ENCODE measurements around the gene ERN2.

The ERN2 gene

DNA sequence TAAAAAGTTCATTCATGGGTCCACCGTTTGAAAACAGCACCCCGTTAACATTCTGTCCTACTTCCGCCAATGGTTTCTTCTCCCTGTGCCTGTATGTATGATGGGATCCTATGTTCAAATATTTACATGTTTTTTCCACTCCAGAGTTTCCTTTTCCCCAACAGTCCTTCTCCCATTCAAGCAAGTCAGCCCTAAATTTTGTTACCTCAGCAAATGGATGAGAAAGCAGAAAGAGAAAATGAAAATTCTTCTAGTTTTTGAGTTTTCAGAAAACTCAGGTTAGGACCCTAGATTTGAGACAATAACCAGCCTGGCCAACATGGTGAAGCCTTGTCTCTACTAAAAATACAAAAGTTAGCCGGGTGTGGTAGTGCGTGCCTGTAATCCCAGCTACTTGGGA lies 3.5 kb upstream of the ERN2 start:
- no peak for DNase-seq

DNA sequence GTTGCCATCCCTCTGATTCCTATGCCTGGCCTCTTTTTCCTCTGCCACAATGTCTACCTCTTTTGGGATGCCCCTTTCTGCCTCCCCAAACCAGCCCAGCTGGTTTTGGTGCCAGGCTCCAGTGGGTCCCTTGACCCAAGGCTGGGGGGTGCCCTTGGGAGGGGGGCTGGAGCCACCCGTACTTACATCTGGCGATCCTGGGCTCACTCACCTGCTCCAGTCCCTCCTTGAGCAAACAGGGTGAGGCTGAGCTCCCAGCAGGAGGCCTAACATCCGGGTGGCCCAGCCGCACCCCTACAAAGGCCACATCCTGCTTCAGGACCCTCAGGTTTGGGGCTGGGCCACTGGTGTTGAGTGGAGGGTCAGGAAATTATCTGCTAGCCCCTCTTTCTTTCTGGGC lies 1.2 kb downstream of the ERN2 start:
- no peak for DNase-seq

DNA sequence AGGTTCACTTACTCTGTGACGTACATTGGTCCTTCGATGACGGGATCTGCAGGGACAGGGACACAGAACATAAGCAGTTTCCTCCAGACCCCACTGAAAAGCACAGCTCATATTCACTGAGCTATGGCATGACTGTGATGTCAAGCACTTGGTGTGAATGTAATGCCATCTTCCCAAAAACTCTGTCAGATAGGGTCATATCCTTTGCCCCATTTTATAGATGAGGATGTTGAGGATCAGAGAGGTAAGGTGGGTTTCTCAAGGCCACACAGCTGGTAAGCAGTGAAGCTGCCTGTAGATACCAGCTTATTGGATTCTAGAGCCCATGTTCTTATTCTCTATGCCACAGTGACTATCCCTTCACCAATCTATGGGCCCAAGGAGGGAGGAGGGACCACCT lies 2.5 kb downstream of the ERN2 start:
- DNase-seq = no peak

DNA sequence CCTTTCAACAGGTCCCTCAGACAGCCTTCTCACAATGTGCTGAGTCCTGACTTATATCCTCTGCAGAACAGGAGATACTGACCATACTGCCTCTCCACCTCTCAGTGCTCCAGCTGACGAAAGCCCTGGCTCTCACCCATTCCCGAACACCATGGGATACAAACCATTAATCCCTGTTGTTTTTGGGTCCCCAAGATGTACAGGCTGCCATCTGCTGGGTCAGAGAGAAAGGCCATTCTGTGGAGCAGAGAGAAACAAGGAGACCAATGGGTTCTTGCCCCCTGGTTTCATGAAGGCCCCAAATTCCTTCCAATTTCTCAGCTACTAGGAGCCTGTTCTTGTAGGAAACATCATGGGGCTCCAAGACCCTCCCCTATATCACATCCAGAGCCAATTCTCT lies 3.0 kb downstream of the ERN2 start:
- DNase-seq = no peak

DNA sequence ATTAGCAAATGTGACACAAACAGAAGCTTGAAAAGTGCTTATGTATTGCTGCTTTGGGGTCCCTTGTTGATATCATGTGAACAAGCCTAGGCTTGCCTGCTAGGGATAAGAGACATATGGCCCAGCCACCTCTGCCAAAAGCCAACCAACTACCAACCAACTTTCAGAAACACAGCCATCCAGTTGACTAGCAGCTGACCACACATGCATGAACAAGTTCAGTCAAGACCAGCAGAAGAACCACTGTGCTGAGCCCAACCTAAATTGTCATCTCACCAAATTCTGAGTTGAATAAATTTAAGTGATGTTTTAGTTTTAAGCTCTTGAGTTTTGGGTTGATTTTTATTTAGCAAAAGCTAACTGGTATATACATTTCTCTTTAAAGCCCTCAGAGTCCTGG lies 3.5 kb downstream of the ERN2 start:
- no peak for DNase-seq

DNA sequence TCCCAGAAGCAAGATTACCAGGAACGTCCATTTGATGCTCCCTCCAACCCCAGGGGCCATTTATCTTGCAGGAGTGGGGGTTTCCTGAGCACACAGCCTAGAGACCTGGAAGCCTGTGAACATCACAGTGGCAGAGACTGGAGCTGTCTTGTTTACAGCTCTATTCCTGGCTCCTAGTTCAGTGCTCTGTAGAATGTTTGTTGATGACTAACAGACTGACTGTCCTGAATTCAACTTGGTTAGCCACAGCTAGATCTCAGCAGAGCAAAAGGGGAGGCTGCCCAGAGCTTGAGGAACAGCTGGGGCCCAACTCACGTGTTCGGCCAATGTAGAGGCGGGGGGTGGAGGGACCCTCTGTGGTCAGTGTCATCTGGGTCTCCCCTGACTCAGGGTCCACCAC lies 6.6 kb downstream of the ERN2 start:
- DNase-seq = no peak

DNA sequence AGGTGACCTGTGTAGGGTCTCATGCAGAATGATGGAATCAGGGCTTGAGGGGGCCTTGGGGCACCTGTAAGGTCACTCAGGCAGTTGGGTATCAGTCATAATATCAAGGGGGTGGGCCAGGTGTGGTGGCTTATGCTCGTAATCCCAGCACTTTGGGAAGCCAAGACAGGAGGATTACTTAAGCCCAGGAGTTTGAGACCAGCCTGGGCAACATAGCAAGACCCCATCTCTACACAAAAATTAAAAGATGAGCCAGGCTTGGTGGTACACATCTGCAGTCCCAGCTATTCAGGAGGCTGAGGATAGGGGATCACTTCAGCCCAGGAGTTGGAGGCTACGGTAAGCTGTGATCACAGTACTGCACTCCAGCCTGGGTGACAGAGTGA lies 7.5 kb downstream of the ERN2 start:
- no peak for DNase-seq

DNA sequence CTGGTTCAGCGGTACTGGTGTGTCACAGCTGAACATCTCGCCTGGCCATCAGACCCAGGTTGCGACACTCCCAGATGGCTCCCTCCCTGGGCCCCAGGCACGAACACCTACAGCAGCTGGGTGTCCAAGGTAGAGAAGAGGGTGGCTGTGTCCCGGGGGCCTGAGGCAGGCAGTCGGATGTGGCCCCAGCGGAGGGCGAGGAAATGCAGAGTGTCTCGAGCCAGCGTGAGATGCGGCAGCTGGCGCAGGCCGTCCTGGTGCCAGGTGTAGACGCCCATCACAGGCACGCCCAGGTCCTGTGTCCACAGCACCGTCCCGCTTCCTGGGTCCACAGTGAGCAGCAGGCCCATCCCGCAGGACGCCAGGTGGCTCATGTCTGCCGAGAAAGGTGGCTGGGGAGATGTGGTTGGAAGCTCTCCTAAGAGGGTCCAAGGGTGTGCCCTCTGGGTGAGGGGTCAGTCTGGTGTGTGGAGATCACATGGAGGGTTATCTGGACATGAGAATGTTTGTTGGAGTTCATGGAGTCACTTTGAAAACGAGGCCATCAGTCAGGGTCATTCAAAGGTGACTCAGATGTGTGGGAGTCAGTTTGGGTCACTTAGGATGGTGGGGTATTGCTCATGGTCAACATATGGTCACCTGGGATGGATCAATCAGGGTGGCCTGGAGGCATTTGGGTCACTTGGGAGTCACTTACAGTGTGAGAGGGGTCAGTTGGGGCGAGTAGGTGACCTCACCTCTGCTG lies 8.1 kb downstream of the ERN2 start:
- DNase-seq = no peak

DNA sequence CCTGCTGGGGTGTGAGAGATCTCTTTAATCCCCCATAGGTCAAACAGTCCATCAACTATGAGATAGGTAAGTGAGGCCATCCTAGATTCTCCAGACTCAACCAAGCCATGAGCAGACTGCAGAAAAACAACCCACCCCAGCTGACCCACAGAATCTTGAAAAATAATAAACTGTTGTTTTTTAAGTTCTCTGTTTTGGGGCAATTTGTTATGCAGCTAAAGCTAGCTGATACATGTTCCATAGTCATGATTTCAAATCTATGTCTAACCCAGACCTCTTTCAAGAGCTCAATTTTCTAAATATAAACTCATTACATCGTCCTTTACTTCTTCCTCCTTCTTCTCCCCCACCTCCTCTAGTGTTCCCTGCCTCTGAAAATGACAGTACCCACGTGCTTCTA lies 10.1 kb downstream of the ERN2 start:
- no peak for DNase-seq

DNA sequence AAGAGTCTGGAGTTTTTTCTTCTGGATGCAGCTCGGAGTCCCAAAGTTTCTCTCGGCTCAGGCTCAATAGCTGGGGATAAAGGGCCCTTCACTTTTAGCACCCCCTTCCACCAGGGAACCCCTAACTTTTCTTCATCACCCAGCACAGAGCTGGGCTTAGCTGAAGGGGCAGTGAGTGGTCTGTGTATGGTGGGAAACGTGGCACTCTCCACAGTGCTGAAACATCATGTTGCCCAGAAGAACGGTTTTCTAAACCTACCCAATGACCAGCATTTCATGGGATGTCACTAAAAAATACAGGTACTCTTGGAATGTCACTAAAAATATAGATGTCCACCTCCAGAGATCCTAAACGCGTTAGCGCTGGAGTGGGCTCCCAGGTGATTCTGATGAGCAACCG lies 12.0 kb downstream of the ERN2 start:
- DNase-seq = no peak

DNA sequence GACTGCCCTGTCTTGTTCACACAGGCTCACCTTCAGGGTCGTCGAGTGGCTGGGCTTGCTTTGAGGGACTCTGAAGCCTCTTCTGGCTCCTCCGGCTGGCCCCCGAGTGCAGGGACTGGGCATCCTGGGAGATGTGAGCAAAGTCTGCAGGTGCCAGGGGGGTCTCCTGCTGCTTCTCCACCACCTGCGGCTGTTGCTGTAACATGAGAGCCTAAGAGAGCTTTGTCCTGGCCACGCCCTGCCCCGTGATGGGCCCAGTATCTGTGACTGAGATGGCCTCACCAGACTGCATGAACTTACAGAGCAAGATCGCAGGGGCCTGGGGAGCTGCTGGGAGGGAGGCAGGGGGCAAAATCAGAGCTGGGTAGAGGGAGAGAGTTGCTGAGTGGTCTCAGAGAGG lies 12.5 kb downstream of the ERN2 start:
- no peak for DNase-seq

DNA sequence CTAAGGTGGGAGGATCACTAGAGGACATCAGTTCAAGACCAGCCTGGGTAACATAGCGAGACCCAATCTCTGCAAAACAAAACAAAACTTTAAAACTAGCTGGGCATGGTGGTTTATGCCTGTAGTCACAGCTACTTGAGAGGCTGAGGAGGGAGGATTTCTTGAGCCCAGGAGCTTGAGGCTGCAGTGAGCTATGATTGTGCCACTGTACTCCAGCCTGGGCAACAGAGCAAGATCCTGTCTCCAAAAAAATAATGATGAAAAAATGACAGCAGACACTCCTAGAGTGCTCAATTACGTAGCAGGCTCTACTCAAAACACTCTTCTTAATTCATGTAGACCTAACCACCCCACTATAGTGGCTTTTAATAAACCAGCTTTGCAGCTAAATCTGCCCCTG lies 12.9 kb downstream of the ERN2 start:
- DNase-seq = no peak

DNA sequence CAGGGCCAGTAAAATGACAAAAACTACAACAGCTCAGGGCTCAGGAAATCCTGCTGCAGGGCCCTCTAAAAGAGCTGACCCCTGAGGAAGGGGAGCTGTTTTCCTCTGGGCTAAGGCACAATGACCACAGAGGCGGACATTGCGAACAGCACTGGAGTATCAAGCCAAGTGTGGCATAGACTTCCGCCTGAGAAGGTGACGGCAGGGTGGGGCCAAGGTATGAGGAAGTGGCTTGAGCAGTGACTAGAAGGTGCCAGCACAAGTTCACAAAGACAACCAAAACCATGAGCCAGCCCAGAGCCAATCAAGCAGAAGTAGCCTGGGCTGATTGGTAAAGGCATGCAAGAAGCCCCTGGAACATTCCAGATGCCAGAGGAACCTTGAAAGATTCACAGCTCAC lies 13.9 kb downstream of the ERN2 start:
- DNase-seq = no peak

DNA sequence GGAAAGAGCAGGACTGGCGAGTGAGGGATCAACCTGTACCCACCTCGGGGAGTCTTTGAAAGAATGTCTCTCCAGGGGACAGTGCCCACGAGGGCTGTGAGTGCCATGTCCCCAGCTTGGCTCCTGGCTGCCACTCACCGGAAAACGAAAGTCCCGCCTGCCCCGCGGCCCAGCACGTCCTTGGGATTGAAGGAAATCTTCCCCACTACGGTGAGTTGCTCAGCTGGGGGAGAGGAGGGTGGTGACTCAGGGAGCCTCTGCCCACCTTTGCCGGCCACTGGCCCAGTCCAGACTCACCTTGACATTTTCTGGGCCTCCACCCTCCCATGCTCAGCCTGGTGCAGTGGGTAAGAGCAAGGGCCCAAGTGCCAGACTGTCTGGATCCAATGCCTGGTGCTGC lies 17.3 kb downstream of the ERN2 start:
- no peak for DNase-seq

DNA sequence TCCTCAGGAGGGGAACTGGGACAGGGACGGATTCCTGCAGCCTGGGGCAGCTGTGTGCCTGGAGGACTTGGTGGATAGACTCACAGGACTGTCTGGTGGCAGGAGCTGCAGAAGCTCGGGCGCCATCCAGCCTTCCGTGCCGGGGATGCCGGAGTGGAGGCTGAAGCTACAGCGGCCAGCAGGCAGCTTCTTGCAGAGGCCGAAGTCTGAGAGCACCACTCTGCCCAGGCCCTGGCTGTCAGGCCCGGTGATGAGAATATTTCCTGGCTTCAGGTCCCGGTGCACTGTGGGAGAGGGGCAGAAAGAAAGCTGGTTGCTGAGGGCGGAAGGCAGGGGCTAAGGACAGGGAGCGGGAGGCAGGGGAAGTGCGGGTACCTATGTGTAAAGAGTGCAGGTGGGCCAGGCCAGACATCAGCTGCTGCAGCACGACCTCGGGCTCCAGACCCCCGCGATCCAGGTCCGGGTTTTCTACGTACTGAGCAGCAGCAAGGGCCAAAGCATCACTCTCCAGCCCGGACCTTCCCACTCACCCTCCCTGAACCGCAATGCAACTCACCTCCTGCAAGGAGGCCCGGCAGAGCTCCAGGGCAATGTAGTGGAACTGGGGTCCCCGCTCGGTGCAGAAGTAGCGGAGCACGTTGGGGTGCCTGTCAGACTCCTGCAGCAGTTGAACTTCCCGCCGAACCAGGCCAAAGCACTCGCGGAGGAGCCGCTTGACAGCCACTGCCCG lies 18.2 kb downstream of the ERN2 start:
- no peak for DNase-seq

DNA sequence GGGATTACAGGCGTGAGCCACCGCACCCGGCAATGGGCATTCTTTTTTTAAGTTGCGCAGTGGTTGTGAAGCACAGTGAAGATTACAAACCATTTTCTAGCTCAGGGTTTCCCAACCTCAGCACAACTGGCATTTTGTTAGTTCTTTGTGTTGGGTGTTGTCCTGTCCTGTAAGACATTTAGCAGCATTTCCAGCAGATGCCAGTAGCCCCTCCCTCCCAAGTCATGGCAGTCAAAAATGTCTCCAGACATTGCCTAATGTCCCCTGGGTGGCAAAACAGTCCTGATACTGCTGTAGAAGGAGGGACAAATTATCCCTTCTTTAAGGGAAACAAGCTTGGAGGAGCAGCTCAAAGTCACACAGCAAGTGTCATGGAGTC lies 18.8 kb downstream of the ERN2 start:
- no peak for DNase-seq

DNA sequence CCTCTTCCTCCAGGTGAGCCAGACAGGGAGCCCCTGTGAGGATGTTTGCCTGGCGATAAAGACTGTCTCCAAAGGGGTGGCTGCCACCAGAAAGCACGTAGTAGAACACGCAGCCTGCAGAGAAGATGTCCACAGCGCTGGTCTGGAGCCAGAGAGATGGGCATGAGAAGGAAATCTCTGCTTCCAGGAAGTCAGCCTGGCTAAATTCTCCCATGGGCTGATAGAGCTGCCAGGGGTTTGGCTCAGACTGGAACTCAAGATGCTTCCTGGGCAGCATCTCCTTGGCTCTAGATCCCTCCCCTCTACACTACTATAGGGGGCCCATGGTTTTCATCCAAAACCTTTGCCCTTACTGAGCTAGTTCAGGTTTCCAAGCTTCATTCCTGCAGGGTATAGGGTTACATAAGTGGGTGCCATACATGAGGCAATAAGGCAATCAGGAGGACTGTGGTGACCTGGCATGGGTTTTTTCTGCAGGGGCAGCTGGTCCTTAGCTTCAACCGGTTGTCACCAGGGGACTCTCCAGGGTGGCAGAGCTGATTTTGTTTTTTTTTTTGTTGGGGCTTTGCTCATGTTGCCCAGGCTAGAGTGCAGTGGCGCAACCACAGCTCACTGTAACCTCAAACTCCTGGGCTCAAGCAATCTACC lies 20.7 kb downstream of the ERN2 start:
- no peak for DNase-seq

DNA sequence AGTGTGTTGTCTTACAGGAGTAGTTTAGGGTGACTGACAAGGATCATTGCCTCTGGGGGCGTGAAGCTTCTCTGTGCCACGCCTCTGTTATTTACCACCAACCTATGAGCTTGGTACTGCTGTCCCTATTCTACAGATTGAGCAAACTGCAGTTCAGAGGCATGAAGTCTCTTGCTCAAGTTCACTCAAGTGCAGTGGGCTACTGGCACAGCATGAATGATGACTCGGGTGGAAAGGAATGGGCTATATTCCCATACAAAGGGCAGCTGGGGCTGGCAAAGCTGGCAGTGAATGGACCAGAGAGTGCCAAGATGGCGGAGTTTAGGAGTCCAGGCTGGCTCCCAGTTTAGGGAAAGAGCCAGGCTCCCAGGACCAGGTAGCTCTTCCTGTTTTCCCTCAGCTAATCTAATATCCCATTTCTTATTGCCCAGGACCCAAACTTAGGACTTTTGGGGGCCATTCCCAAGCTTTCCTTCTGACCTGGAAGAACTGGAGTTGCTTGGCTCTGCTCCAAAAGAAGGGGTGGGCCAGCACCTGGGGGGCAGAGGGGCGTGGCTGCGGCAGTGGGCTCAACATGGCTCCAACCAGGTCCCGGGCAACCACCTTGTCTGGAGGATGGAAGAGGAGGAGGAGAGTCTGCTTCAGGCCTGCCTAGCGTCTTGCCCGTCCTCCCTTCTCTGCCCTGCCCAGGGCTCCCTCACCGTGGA lies 21.4 kb downstream of the ERN2 start:
- DNase-seq = no peak

DNA sequence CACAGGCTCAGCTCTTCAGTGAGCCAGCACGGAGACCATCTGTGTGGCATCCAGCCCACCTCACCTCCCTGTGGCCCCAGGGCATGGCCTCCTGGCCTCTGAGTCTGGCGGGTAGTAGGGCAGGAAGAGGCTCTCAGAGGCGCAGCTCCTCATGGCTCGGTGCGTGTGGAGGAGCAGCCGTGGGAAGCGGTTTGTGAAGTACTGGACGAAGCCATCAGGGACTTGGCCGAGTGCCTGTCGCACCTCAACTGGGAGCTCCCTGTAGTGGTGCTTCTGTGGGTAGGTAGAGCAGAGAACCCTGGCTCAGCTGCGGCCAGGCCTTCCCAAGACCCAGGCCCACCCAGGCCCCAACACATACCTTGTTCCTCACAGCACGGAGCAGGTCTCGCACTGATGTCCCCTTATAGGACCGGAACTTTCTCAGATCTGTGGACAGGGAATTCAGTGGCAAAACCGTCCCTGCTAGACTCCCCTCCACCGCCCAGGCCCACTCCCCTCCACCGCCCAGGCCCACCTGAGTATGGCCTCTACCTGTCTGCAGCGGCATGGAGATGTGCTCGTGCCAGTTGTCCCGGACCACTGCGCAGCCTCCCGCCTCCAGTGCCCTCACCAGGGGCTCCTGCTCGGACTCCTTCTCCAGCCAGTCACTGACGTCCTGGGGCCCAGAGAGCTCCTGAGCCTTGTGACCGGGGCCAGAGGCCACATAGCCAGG lies 22.1 kb downstream of the ERN2 start:
- DNase-seq = no peak

DNA sequence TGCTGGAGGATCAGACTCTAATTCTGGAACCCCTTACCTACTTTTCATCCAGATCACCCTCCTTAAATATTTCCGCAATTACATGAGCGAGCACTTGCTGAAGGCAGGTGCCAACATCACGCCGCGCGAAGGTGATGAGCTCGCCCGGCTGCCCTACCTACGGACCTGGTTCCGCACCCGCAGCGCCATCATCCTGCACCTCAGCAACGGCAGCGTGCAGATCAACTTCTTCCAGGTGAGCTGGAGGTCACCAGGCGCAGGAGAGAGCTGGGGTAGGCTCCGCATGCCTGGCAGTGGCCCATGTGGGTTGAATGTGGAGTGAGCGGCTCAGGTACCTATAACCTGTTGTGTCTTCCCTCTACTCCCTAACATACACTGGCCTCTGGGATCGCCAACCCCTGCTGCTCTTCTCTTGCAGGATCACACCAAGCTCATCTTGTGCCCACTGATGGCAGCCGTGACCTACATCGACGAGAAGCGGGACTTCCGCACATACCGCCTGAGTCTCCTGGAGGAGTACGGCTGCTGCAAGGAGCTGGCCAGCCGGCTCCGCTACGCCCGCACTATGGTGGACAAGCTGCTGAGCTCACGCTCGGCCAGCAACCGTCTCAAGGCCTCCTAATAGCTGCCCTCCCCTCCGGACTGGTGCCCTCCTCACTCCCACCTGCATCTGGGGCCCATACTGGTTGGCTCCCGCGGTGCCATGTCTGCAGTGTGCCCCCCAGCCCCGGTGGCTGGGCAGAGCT lies 23.4 kb downstream of the ERN2 start:
- no peak for DNase-seq

DNA sequence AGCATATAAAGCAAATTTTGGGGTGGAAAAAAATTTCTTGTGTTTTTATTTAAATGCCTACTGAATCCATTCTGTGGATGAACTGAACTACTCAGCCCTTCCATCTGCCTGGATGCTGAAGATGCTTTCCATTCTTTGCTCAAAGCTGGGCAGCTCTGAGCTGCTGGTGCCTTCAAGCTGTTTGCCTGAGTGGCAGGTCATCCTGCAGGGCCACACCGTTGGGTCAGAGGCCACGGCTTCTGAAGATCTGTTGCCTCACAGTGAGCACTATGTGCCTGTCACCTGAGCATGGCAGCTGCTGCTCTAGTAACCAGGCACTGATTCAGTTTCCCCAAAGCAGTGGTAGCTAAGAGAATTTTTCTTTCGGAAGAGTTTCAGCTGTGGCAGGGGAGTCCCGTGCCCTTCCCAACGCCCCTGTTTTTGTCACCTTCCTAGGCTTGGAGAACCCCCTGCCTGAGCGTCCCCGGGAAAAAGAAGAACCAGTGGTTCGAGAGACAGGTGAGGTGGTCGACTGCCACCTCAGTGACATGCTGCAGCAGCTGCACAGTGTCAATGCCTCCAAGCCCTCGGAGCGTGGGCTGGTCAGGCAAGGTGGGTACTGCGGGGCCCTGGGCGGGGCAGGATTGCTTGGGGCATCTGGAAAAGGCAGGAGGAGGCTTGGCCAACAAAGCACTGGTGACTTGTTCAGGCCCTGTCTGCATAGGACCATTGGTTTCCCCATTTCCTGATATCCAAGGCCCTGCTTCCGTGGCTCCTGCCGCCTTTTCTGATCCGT lies 25.8 kb downstream of the ERN2 start:
- no peak for DNase-seq

DNA sequence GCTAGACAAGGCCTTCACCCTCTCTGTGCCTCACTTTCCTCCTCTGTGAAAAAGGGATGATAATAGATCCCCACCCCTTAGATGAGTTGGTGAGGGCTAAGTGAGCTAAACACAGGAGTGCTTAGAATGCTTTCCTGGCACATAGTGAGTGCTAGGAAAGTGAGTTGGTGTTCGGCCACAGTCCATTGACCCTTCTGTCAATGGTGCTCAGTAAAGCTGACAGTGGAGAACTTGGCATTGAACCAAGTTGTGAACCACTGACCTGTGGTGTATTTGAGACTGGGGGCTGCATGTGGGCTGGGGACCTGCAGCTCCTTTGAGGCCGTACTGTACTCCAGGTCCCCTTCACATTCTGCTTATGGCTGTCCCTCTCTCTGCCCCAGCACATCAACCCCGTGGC lies 29.5 kb downstream of the ERN2 start:
- DNase-seq = no peak
